ENCODE measurements around the gene TBC1D10A.

Gene TBC1D10A, protein sequence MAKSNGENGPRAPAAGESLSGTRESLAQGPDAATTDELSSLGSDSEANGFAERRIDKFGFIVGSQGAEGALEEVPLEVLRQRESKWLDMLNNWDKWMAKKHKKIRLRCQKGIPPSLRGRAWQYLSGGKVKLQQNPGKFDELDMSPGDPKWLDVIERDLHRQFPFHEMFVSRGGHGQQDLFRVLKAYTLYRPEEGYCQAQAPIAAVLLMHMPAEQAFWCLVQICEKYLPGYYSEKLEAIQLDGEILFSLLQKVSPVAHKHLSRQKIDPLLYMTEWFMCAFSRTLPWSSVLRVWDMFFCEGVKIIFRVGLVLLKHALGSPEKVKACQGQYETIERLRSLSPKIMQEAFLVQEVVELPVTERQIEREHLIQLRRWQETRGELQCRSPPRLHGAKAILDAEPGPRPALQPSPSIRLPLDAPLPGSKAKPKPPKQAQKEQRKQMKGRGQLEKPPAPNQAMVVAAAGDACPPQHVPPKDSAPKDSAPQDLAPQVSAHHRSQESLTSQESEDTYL

DNA sequence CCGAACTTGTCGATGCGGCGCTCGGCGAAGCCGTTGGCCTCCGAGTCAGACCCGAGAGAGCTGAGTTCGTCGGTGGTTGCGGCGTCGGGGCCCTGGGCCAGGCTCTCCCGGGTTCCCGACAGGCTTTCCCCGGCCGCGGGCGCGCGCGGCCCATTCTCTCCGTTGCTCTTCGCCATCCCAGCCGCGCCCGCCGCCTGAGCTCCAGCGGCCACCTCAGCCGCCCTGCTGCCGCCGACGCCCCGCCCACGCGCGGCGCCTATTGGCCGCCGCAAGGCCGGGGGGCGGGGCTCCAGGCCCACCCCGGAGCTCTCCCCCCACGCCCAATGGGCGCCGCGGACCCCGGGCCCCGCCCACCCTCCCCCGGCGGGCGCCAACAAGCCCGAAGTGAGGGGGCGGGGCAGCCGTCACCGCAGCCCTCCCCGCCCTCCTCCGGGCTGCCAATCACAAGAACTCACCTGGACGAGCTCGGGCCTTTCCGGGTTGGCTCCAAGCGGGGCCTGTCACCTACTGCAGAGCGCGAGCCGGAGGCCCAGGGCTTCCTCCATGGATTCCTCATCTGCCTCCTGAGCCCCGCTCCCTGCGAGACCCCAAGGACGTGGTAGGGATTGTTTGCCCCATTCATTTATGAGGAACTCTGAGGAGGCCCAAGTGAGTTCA, at the start of gene TBC1D10A:
Gene TBC1D10A (minus strand): TSS at position 236 of the 657 bp plus-strand sequence. CDS start 60 bp downstream, at position 176.
- DNase-seq (ENCODE audit: low read depth) = peak; percentile 92

GRCh38 chr22:30375312-30375849, 48.6 kb upstream of the TBC1D10A start:
- no peak for DNase-seq (ENCODE audit: low read depth)

- DNase-seq (ENCODE audit: low read depth) = no peak
Measured at GRCh38 chr22:30373331-30374325, 46.9 kb upstream of the TBC1D10A start.

GRCh38 chr22:30372915-30373314, 46.2 kb upstream of the TBC1D10A start:
- no peak for DNase-seq (ENCODE audit: low read depth)

GRCh38 chr22:30371981-30372380, 45.2 kb upstream of the TBC1D10A start:
- no peak for DNase-seq (ENCODE audit: low read depth)

DNA sequence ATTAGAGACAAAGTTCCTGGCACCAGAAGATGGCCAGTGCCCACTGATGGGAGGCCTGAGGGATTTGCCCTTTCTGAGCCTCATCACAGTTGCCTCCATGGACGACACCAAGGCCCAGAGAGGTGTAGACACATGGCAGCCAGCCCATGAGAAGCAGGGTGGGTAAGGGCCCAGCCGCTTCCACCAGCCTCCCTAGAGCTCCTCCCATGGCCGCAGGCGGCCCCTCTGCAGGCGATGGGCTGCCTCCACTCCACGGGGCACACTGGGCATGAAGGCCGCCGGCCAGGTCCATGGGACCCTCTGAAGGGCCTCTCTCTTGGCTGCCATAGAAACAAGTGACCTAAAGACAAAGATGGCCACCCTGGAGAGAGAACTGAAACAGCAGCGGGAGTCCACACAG, 44.6 kb upstream of the TBC1D10A start:
- DNase-seq (ENCODE audit: low read depth) = no peak

DNA sequence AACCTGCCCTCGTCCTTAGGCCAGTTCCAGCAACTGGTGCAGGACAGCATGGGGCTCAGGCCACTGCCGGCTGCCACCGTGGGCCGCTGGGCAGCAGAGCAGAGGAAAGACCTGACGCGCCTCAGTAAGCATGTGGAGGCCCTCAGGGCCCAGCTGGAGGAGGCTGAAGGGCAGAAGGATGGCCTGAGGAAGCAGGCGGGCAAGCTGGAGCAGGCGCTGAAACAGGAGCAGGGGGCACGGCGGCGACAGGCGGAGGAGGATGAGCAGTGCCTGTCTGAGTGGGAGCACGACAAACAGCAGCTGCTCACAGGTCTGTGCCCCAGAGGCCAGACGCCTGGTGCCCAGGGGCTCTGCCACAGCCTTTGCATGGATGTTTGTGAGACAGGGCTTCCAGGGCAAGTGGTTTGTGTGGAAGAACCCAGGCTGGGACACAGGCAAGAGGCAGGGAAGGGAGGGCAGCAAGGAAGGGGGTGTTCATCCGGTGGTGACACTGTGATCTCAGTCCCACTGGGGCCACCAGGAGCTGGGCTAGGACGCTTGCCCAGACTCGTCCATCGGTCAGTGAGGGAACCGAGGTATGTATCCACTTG, 44.0 kb upstream of the TBC1D10A start:
- DNase-seq (ENCODE audit: low read depth) = no peak

GRCh38 chr22:30368420-30368819, 41.7 kb upstream of the TBC1D10A start:
- DNase-seq (ENCODE audit: low read depth) = no peak

GRCh38 chr22:30365891-30366290, 39.1 kb upstream of the TBC1D10A start:
- DNase-seq (ENCODE audit: low read depth) = no peak

GRCh38 chr22:30362651-30363281, 36.0 kb upstream of the TBC1D10A start:
- no peak for DNase-seq (ENCODE audit: low read depth)

DNA sequence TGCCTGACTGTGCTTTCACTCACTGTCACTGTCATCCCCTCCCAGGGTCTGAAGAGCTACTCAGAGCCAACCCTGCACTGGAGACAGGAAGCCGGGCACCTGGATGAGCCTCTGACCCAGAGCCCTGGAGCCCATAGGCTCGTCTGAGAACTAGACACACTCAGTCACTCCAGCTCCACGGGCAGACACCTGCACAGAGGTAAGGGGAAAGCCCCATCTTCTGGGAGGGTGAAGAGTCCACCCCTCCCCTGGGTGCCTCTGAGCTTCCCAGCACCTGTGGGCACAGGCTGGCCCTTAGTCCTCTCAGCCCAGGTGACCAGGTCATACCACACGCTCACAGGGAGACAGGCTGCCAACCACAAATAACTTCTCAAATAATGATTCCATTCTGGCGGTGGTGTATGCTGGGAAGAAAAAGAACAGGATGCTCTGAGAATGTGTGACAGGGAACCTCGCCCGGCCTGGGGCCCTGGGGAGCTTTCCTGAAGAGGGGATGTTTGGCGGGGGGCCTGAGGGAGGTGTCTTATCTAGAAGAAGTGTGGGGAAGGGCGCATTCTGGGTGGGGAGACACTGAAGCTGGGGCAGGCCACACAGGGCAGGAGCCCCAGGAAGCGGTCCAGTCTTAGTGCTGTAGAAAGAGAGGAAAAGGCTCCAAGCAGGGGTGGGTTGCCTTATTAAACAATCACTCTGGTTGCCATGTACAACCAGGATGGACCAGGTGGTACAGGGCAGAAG, 35.3 kb upstream of the TBC1D10A start:
- DNase-seq (ENCODE audit: low read depth) = no peak

- no peak for DNase-seq (ENCODE audit: low read depth)
Measured at GRCh38 chr22:30358541-30358940, 31.8 kb upstream of the TBC1D10A start.

GRCh38 chr22:30357650-30358215, 31.0 kb upstream of the TBC1D10A start:
- no peak for DNase-seq (ENCODE audit: low read depth)

DNA sequence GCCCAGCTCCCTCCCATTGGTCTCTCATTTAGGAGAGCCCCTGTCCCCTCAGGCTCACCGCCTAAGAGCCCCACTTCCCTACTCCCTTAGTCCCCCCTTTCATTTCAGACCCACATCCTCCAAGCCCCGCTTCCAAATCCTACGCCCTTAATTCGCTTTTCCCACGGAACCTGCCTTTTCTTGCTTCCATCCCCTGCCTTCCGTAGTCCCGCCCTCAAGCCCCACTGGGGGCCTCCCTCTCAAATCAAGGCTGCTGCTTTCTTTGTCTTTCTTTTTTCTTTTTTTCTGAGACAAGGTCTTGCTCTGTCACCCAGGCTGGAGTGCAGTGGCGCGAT, 30.5 kb upstream of the TBC1D10A start:
- no peak for DNase-seq (ENCODE audit: low read depth)

- peak; percentile 80 for DNase-seq (ENCODE audit: low read depth)
Measured at GRCh38 chr22:30356449-30357235, 29.9 kb upstream of the TBC1D10A start, which contains the start of the genes CCDC157 and SF3A1. Gene CCDC157, plus strand, starts transcription at chr22:30357007. Its CDS starts 8,994 bp downstream, at chr22:30366001. Gene SF3A1, minus strand, starts transcription at chr22:30356894. Its CDS starts 102 bp downstream, at chr22:30356792.

- DNase-seq (ENCODE audit: low read depth) = no peak
Measured at GRCh38 chr22:30354644-30355043, 27.9 kb upstream of the TBC1D10A start.

DNA sequence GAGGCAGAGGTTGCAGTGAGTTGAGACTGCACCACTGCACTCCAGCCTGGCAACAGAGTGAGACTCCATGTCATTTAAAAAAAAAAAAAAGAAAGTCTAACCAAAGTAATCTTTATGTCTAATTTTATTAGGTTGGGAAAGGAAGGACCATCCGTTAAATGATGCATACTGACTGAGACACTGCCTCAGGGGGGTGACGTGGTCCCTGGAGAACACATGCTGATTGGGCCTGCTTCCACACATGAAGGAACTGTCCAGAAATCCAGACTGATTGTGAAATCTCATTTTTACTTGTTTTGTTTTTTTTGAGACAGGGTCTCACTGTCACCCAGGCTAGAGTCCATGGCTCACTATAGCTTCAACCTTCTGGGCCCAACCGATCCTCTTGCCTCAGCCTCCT, 24.5 kb upstream of the TBC1D10A start:
- no peak for DNase-seq (ENCODE audit: low read depth)

- DNase-seq (ENCODE audit: low read depth) = no peak
Measured at GRCh38 chr22:30348809-30349208, 22.1 kb upstream of the TBC1D10A start.

GRCh38 chr22:30348404-30348803, 21.7 kb upstream of the TBC1D10A start:
- no peak for DNase-seq (ENCODE audit: low read depth)

All from stimulated activated CD8-positive, alpha-beta memory T cell treated with anti-CD3 and anti-CD28 coated beads, Interleukin-12 subunit alpha, Interleukin-12 subunit beta, amount 100 ng/mL, for 4 hours (primary cell).